CD8-positive, alpha-beta memory T cell (primary cell): Measurements from ENCODE around the gene DVL3. TPM values are rescaled to one million over a fixed set of nuclear protein-coding genes. Genes with fewer than 3 reads are reported as not detected.
"Not testable (repeated sequence)": the region's sequence is repeated elsewhere in the genome, so short reads cannot be mapped to it uniquely, and the experiment has no call there.

Experiments
- CTCF ChIA-PET: fragments of 350-600 bp; sonication (Branson Sonifier 250); formaldehyde crosslinking; loops from one replicate; lab custom pipeline; 2021; ENCODE audit warnings: antibody characterized with exemption; lab: Charles Lee
- POLR2A ChIA-PET: fragments of 350-600 bp; sonication (Branson Sonifier 250); formaldehyde crosslinking; loops from one replicate; lab custom pipeline; 2021; ENCODE audit warnings: antibody characterized with exemption; lab: Charles Lee
- DNase-seq, 5 donors: peaks; one replicate each; pipeline versions ENCODE4 v3.0.0 to v3.0.0-alpha.2; 2020 to 2022; ENCODE audit warnings: mixed read lengths in 1 of 5
- H3K27ac ChIP-seq: one replicate; pipeline ENCODE4 v1.7.0; 2013; ENCODE audit warnings: low read depth, mild to moderate bottlenecking, low read length, moderate library complexity
- H3K27me3 ChIP-seq: 2 replicates; pipeline ENCODE4 v1.7.0; 2013; ENCODE audit warnings: low read length, mild to moderate bottlenecking; ENCODE audit not compliant: insufficient read depth, poor library complexity, severe bottlenecking
- H3K36me3 ChIP-seq: 2 replicates; pipeline ENCODE4 v1.7.0; 2013; ENCODE audit warnings: mild to moderate bottlenecking, low read length, moderate library complexity; ENCODE audit not compliant: insufficient read depth
- H3K4me1 ChIP-seq: 2 replicates; pipeline ENCODE4 v1.7.0; 2013; ENCODE audit warnings: mild to moderate bottlenecking, low read length, moderate library complexity; ENCODE audit not compliant: insufficient read depth
- H3K4me3 ChIP-seq: 2 replicates; pipeline ENCODE4 v1.7.0; 2013; ENCODE audit warnings: mild to moderate bottlenecking, low read length
- H3K9me3 ChIP-seq: 2 replicates; pipeline ENCODE4 v1.7.0; 2013; ENCODE audit warnings: mild to moderate bottlenecking, low read length
- H3K27ac Mint-ChIP-seq, 8 donors: one replicate each; pipeline ENCODE4 v1.8.0; 2020 to 2021; ENCODE audit warnings: mixed read lengths in 8 of 8, mild to moderate bottlenecking in 6 of 8, inconsistent platforms in 3 of 8, moderate library complexity in 3 of 8
- H3K27me3 Mint-ChIP-seq, 2 donors: one replicate each; pipeline ENCODE4 v1.8.0; 2020 to 2021; ENCODE audit warnings: mixed read lengths in 2 of 2, mild to moderate bottlenecking in 1 of 2, moderate library complexity in 1 of 2
- H3K36me3 Mint-ChIP-seq, 3 donors: one replicate each; pipeline ENCODE4 v1.8.0; 2020 to 2021; ENCODE audit warnings: mixed read lengths in 3 of 3, inconsistent platforms in 1 of 3, mild to moderate bottlenecking in 1 of 3
- H3K4me1 Mint-ChIP-seq, 3 donors: one replicate each; pipeline ENCODE4 v1.8.0; 2020 to 2021; ENCODE audit warnings: mixed read lengths in 3 of 3, inconsistent platforms in 1 of 3, mild to moderate bottlenecking in 1 of 3
- H3K4me3 Mint-ChIP-seq, 7 donors: one replicate each; pipeline ENCODE4 v1.8.0; 2020 to 2021; ENCODE audit warnings: mixed read lengths in 7 of 7, mild to moderate bottlenecking in 6 of 7, moderate library complexity in 4 of 7, inconsistent platforms in 2 of 7
- H3K9me3 Mint-ChIP-seq, 5 donors: one replicate each; pipeline ENCODE4 v1.8.0; 2020 to 2022; ENCODE audit warnings: mixed read lengths in 5 of 5, mild to moderate bottlenecking in 3 of 5, moderate library complexity in 2 of 5, inconsistent platforms in 1 of 5
- polyA plus RNA-seq: library from polyadenylated mRNA; unstranded; fragments of 300-500 nt; fragmentation: Illumina TruSeq; gene quantifications from one replicate; pipeline ENCODE4 v1.2.3, GENCODE V29; 2021
- total RNA-seq, 2 experiments: library from RNA; stranded (reverse); gene quantifications; one replicate each; pipeline ENCODE4 v1.2.3, GENCODE V29; 2021

The DVL3 gene
- total RNA-seq: 10 to 100 TPM; 38.5 to 44.0 TPM
- polyA plus RNA-seq: 15.4 TPM

DNA sequence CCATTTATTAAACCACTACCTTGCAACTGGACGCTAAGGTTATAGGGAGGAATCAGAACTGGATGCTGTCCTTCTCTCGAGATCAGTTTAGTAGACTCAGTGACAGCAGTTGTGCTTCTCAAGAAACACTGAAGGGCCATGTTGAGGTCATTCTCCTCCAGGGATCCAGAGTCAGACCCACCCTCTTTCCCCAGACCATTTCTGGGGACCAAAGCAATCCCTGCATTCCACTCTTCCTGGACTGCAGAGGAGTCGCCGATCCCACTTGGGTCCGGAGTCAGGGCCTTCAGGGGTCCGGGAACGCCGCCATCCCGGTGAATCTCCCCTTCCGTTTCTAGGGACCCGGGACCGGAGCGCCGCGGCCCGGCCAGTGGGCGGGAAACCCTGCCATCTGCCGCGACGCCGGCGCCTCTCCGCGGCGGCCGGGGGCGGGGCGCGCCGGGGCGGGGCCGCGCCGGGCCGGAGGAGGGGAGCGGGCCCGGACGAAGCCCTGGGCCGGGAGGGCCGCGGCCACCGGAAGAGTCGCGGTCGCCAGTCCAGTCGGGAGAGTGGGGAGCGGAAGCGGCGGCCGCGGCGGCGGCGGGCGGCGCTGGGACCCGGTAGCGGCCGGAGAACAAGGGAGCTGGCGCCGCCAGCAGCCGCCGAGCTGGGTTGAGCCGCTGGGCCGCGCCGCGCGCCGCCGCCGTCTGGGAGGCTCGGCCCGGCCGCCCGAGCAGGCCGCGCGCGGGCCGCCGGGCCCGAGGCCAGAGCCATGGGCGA is at the start of gene DVL3:
Gene DVL3 (plus strand): TSS at position 493 of the 759 bp plus-strand sequence. CDS start 259 bp downstream, at position 752.
- Histone ChIP-seq H3K27ac (peak within 1 kb of the TSS; percentile 70), H3K36me3 (no peaks in the 10 kb centered on the region), H3K27me3 (no peaks in the 10 kb centered on the region), H3K9me3 (no peaks in the 10 kb centered on the region), H3K4me3 (peak within 1 kb of the TSS; percentile 84), H3K4me1 (peaks cover 17% of the 10 kb centered on the region)
- DNase-seq: peak; percentile 38 to 61 (median 40)
- ChIA-PET POLR2A (interaction anchor here (0.6 to 1.3 kb wide), 4 partner anchors 11 to 43 kb away, joined by 3 to 13 read pairs (median 6); partner anchors contain the start of gene EIF2B5), CTCF (interaction anchor here (1.1 to 1.7 kb wide), 5 partner anchors 9 to 20 kb away, joined by 4 to 7 read pairs (median 5); partner anchors contain the start of gene EIF2B5)
- Mint-ChIP-seq H3K27ac (peak within 1 kb of the TSS; percentile 61 to 100 (median 90)), H3K27me3 (no peaks in the 10 kb centered on the region), H3K36me3 (peaks cover 0 to 5% (median 1%) of the 10 kb centered on the region in 3 donors), H3K4me1 (peaks cover 23 to 39% (median 28%) of the 10 kb centered on the region in 3 donors), H3K4me3 (peak within 1 kb of the TSS; percentile 94 to 99 (median 95)), H3K9me3 (no peaks in the 10 kb centered on the region)

DNA sequence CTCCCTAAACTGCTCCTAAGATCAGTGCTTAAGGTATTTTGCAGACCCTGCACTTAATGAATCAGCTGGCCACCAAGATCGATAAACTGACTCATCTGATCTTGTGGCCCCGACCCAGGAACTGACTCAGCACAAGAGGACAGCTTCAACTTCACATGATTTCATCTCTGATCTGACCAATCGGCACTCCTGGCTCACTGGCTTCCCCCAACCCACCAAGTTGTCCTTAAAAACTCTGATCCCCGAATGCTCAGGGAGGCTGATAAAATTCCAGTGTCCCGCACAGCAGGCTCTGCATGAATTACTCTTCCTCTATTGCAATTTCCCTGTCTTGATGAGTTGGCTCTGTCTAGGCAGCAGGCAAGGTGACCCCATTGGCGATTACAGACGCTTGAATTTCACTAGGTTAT is 44.9 kb upstream of the DVL3 start:
- Histone ChIP-seq H3K36me3 (no peaks in the 10 kb centered on the region), H3K4me3 (no peak overlapping the region), H3K4me1 (no peaks in the 10 kb centered on the region), H3K27ac (no peak overlapping the region), H3K9me3 (no peaks in the 10 kb centered on the region), H3K27me3 (no peaks in the 10 kb centered on the region)
- no peak for DNase-seq
- Mint-ChIP-seq H3K4me3 (no peak overlapping the region), H3K27me3 (peaks cover 7 to 13% of the 10 kb centered on the region in 2 donors), H3K36me3 (peaks cover 0 to 5% (median 0%) of the 10 kb centered on the region in 3 donors), H3K9me3 (no peaks in the 10 kb centered on the region), H3K27ac (no peak overlapping the region), H3K4me1 (no peaks in the 10 kb centered on the region)
- POLR2A ChIA-PET: no interaction called here
- CTCF ChIA-PET: no interaction called here

DNA sequence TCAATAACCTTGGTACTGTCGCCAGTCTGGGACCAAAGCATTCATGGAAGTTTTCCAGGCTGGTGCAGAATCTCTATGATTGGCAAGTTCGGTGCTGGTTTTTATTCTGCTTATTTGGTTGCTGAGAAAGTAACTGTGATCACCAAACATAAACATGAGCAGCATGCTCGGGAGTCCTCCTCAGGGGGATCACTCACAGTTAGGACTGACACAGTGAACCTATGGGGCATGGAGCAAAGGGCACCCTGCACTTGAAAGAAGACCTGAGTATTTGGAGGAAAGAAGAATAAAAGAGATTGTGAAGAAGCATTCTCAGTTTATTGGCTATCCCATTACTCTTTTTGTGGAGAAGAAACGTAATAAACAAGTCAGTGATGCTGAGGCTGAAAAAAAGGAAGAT is 39.2 kb upstream of the DVL3 start:
- ChIA-PET CTCF (no interaction called here), POLR2A (no interaction called here)
- no peak overlapping the region for H3K4me3 Mint-ChIP-seq
- Histone ChIP-seq H3K4me3 (no peak overlapping the region), H3K4me1 (no peaks in the 10 kb centered on the region), H3K27me3 (no peaks in the 10 kb centered on the region), H3K36me3 (no peaks in the 10 kb centered on the region), H3K27ac (no peak overlapping the region), H3K9me3 (no peaks in the 10 kb centered on the region)
- no peaks in the 10 kb centered on the region for H3K4me1 Mint-ChIP-seq
- no peak for DNase-seq
- H3K9me3 Mint-ChIP-seq: no peaks in the 10 kb centered on the region
- peaks cover 11 to 15% of the 10 kb centered on the region in 2 donors for H3K27me3 Mint-ChIP-seq
- H3K27ac Mint-ChIP-seq: no peak overlapping the region
- H3K36me3 Mint-ChIP-seq: peaks cover 0 to 11% (median 3%) of the 10 kb centered on the region in 3 donors

- H3K27me3 ChIP-seq: no peaks in the 10 kb centered on the region
- Mint-ChIP-seq H3K4me1 (no peaks in the 10 kb centered on the region), H3K4me3 (no peak overlapping the region), H3K9me3 (no peaks in the 10 kb centered on the region), H3K27me3 (peaks cover 11 to 12% of the 10 kb centered on the region in 2 donors), H3K36me3 (peaks cover 0 to 11% (median 3%) of the 10 kb centered on the region in 3 donors), H3K27ac (no peak overlapping the region)
- ChIA-PET CTCF (no interaction called here), POLR2A (no interaction called here)
- H3K36me3 ChIP-seq: no peaks in the 10 kb centered on the region
- DNase-seq: no peak
- no peaks in the 10 kb centered on the region for H3K9me3 ChIP-seq
- H3K27ac ChIP-seq: no peak overlapping the region
- H3K4me1 ChIP-seq: no peaks in the 10 kb centered on the region
- no peak overlapping the region for H3K4me3 ChIP-seq
Observed at GRCh38 chr3:184117636-184118035, 37.5 kb upstream of the DVL3 start.

GRCh38 chr3:184121031-184121430 is 34.1 kb upstream of the DVL3 start:
- H3K4me3 ChIP-seq, CTCF ChIA-PET, H3K27me3 ChIP-seq, H3K4me3 Mint-ChIP-seq, H3K4me1 ChIP-seq, H3K27ac Mint-ChIP-seq, H3K27ac ChIP-seq, DNase-seq, POLR2A ChIA-PET, H3K36me3 Mint-ChIP-seq, H3K4me1 Mint-ChIP-seq, H3K9me3 Mint-ChIP-seq, H3K36me3 ChIP-seq, H3K9me3 ChIP-seq: not testable (repeated sequence)
- H3K27me3 Mint-ChIP-seq: peaks cover 5 to 11% of the 10 kb centered on the region in 2 donors

GRCh38 chr3:184126006-184126405 is 29.2 kb upstream of the DVL3 start:
- no peaks in the 10 kb centered on the region for H3K27me3 ChIP-seq
- Mint-ChIP-seq H3K4me1 (no peaks in the 10 kb centered on the region), H3K36me3 (no peaks in the 10 kb centered on the region), H3K9me3 (no peaks in the 10 kb centered on the region), H3K27me3 (peaks cover 0 to 3% of the 10 kb centered on the region in 2 donors), H3K27ac (no peak overlapping the region), H3K4me3 (no peak overlapping the region)
- no peaks in the 10 kb centered on the region for H3K9me3 ChIP-seq
- ChIA-PET POLR2A (no interaction called here), CTCF (no interaction called here)
- no peaks in the 10 kb centered on the region for H3K36me3 ChIP-seq
- no peak for DNase-seq
- H3K4me3 ChIP-seq: no peak overlapping the region
- no peaks in the 10 kb centered on the region for H3K4me1 ChIP-seq
- H3K27ac ChIP-seq: no peak overlapping the region

DNA sequence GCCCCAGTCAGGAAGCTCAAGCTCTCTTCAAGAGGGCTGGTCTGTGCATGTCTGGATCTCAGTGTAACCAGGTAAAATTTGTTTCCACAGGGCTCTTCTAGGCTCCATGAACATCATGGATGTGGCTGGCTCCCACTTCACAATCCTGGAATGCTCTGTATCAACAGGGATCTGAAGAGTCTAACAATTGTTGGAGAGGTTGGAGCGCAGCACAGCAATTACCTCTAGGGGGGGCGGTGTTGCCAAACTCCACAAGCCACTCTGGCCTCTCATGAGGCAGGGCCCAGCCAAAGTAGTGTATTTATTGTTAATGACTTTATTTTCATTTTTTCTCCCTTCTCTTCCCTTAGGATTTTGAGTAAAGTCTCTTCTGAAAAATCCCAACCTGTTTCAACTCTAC is 26.2 kb upstream of the DVL3 start:
- Histone ChIP-seq H3K9me3 (no peaks in the 10 kb centered on the region), H3K36me3 (no peaks in the 10 kb centered on the region), H3K27me3 (no peaks in the 10 kb centered on the region), H3K4me1 (peaks cover 7% of the 10 kb centered on the region), H3K27ac (no peak overlapping the region), H3K4me3 (no peak overlapping the region)
- Mint-ChIP-seq H3K27me3 (peaks cover 0 to 3% of the 10 kb centered on the region in 2 donors), H3K27ac (no peak overlapping the region), H3K4me3 (peak overlapping the region in 1 of 7 donors; percentile 59), H3K4me1 (peaks cover 7 to 9% (median 8%) of the 10 kb centered on the region in 3 donors), H3K9me3 (no peaks in the 10 kb centered on the region), H3K36me3 (no peaks in the 10 kb centered on the region)
- DNase-seq: no peak
- POLR2A ChIA-PET: no interaction called here
- CTCF ChIA-PET: interaction anchor here (0.9 kb wide), 1 partner anchor 111 kb away, joined by 3 read pairs; no protein-coding TSS in a partner anchor

DNA sequence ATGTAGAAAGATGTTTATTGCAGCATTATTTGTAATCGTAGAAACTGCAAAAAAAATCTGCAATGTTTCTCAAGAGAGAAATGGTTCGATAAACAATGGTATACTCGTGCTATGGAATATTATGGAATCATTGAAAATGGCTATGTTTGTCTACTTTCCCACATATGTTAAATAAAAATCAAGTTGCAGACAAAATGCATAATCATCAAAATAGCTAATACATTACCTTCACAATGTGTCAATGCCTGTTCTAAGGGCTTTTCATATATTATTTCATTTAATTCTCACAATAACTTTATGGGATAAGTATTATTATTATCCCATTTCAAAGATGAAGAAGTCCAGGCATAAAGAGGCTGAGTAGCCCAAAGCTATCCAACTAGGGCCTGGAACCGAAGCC is 22.2 kb upstream of the DVL3 start:
- no peak overlapping the region for H3K4me3 ChIP-seq
- H3K9me3 ChIP-seq: no peaks in the 10 kb centered on the region
- POLR2A ChIA-PET: interaction anchor here (1.0 to 1.1 kb wide), 2 partner anchors 40 to 115 kb away, joined by 3 read pairs; partner anchors contain the start of gene ABCC5
- H3K27me3 ChIP-seq: no peaks in the 10 kb centered on the region
- H3K9me3 Mint-ChIP-seq: no peaks in the 10 kb centered on the region
- H3K36me3 Mint-ChIP-seq: peaks cover 0 to 29% (median 2%) of the 10 kb centered on the region in 3 donors
- H3K27me3 Mint-ChIP-seq: no peaks in the 10 kb centered on the region
- peak overlapping the region in 1 of 7 donors; percentile 98 for H3K4me3 Mint-ChIP-seq
- DNase-seq: no peak
- CTCF ChIA-PET: interaction anchor here (1.3 kb wide), 1 partner anchor 117 kb away, joined by 3 read pairs; the partner anchor contains the start of gene EEF1AKMT4
- peaks cover 36 to 39% (median 37%) of the 10 kb centered on the region in 3 donors for H3K4me1 Mint-ChIP-seq
- H3K4me1 ChIP-seq: peaks cover 22% of the 10 kb centered on the region
- peaks cover 6% of the 10 kb centered on the region for H3K36me3 ChIP-seq
- H3K27ac Mint-ChIP-seq: peak overlapping the region in 1 of 8 donors; percentile 91
- H3K27ac ChIP-seq: no peak overlapping the region
